Effector memory CD8-positive, alpha-beta T cell (primary cell): ENCODE data around the gene APOC3.

Experiments used
- ATAC-seq: fragments of 150-1000 bp; cut with Tn5 transposase; replicated peaks from 2 replicates; pipeline ENCODE4 v1.10.0; 2021; ENCODE audit warnings: mild to moderate bottlenecking, moderate library complexity
- DNase-seq, 3 experiments: peaks; one replicate each; pipeline ENCODE4 v3.0.0; 2021
- H3K27ac Mint-ChIP-seq, 2 donors: one replicate each; pipeline ENCODE4 v1.8.0; 2022; ENCODE audit warnings: mild to moderate bottlenecking in 2 of 2, mixed read lengths in 2 of 2, moderate library complexity in 2 of 2
- H3K27me3 Mint-ChIP-seq, 2 donors: one replicate each; pipeline ENCODE4 v1.8.0; 2022; ENCODE audit warnings: mixed read lengths in 2 of 2
- H3K36me3 Mint-ChIP-seq: one replicate; pipeline ENCODE4 v1.8.0; 2022; ENCODE audit warnings: mild to moderate bottlenecking, moderate library complexity, mixed read lengths; ENCODE audit not compliant: insufficient read depth
- H3K4me1 Mint-ChIP-seq, 2 donors: one replicate each; pipeline ENCODE4 v1.8.0; 2022; ENCODE audit warnings: low read depth in 2 of 2, mixed read lengths in 2 of 2
- H3K4me3 Mint-ChIP-seq, 2 donors: one replicate each; pipeline ENCODE4 v1.8.0; 2022; ENCODE audit warnings: mild to moderate bottlenecking in 2 of 2, mixed read lengths in 2 of 2, moderate library complexity in 2 of 2
- H3K9me3 Mint-ChIP-seq, 2 donors: one replicate each; pipeline ENCODE4 v1.8.0; 2022; ENCODE audit warnings: mixed read lengths in 2 of 2

The APOC3 gene

DNA sequence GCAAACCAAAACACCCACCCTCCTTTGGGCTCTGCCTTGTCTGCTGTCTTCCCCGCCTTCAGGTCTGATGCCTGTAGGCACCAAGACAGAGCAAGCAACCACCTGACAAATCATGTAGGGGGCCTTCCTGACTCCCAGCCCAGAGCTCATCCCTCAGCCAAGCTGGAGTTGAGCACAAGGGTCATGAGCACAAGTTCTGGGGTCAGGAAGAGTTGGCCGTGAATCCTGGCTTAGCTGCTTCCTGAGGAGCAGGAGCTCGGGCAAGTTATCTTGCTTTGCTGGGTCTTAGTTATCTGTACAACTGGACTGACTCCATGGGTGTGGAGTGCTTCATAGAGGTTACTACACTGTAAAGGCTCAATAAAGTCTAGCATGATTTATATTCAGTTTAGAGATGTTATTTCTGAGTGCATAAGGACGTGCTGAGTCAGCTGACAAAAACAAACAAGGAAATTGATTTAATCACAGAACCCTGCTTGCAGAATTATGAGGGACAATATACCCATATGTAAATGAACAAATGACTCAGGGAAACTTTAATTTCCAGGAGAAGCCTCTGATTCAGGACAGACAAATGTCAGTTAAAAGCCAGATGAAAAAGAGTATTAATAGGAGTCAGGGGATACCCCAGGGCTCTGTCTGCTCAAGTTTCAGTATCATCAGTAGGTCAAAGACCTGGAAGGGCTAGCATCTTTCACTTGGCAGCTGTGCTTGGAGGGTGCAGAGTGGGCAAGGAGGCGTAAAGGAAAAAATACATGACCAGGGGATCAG, 22.7 kb downstream of the APOC3 start:
- DNase-seq (no peak), ATAC-seq (no peak)
- peak overlapping the region; percentile 68 to 78 for H3K4me3 Mint-ChIP-seq
- H3K4me1 Mint-ChIP-seq, result peaks cover 61 to 67% of the 10 kb centered on the region in 2 donors
- no peaks in the 10 kb centered on the region for H3K9me3 Mint-ChIP-seq
- no peaks in the 10 kb centered on the region for H3K27me3 Mint-ChIP-seq
- H3K27ac Mint-ChIP-seq, result peak overlapping the region; percentile 82 to 91
- peaks cover 40% of the 10 kb centered on the region for H3K36me3 Mint-ChIP-seq

DNA sequence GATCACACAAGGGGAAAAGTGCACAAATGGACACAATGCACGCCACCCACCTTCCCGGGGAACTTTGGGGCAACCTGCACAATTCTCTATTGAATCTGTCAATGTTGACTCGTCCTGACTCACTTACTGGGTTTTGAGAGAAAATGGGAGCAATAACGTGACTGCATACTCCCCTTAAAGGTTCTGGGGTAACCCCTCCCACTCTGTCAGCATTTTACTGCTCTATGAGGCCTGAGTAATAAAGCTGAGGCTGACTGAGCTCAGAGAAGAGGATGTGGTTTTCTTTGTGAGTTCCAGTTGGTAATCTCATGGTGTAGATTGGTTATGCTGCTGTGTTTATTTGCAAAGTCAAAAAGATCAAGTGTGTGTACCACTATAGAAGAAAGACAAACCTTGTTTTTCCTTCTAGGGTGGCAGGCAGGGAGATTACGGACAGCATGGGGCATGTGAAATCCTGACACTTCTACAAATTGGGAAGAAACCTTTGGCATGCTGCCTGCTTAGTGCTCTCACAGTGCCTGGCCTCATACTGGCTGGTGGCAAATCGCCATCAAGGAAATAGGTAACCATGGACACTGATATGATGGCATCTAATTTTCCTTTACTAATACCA, 23.9 kb downstream of the APOC3 start:
- H3K27me3 Mint-ChIP-seq, result no peaks in the 10 kb centered on the region
- peak overlapping the region; percentile 82 to 91 for H3K27ac Mint-ChIP-seq
- H3K9me3 Mint-ChIP-seq, result no peaks in the 10 kb centered on the region
- peak; percentile 90 for ATAC-seq
- peaks cover 43% of the 10 kb centered on the region for H3K36me3 Mint-ChIP-seq
- DNase-seq, result peak; percentile 61 to 62 (median 61)
- H3K4me1 Mint-ChIP-seq, result peaks cover 61 to 67% of the 10 kb centered on the region in 2 donors
- H3K4me3 Mint-ChIP-seq, result peak overlapping the region; percentile 68 to 78

DNA sequence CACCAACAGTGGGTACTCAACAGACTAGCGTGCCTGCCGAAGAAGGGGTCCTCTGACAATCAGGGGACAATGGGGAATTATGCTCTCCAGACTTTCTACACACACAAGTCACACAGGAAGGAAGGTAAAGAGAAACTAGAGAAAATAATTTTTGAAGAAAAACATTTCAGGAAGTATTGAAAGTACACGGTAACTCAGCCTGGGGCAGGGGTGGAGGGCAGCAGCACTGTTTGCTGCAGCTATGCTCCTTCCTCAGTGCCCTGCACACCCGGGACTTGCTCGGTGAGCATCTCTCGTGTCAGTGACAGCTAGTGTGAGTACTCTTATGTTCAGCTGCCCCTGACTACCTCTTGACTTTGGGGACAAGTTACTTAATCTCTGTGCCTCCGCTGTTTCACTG, 25.7 kb downstream of the APOC3 start:
- Mint-ChIP-seq H3K4me3 (peak overlapping the region; percentile 39 to 59), H3K9me3 (no peaks in the 10 kb centered on the region), H3K27ac (peak overlapping the region; percentile 82 to 91)

DNA sequence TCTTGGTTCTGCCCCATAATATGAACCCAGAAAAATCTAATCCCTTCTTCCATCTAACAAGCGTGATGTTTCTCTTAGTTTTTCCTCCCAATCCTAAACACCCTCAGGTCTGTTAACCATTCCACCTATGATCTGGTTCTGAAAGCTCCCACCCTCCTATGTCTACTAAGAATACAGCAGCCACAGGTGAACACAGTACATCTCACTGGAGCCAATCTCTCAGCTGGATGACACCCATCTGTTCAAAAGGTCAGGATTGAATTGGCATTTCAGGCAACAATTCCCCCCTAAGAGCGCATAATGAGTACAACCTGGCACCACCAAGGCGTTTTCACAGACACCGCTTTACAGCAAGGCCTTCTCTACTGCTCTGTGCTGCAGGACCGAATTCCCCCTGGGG, 26.7 kb downstream of the APOC3 start:
- no peaks in the 10 kb centered on the region for H3K27me3 Mint-ChIP-seq
- no peaks in the 10 kb centered on the region for H3K9me3 Mint-ChIP-seq
- peak overlapping the region; percentile 35 to 50 for H3K4me3 Mint-ChIP-seq
- peaks cover 41 to 48% of the 10 kb centered on the region in 2 donors for H3K4me1 Mint-ChIP-seq
- peaks cover 45% of the 10 kb centered on the region for H3K36me3 Mint-ChIP-seq
- peak overlapping the region; percentile 70 to 82 for H3K27ac Mint-ChIP-seq
- no peak for DNase-seq
- ATAC-seq, result no peak

More for the DNA sequence above, 25.7 kb downstream of the APOC3 start:
- peaks cover 50 to 56% of the 10 kb centered on the region in 2 donors for H3K4me1 Mint-ChIP-seq
- ATAC-seq (no peak), DNase-seq (no peak)
- H3K36me3 Mint-ChIP-seq, result peaks cover 43% of the 10 kb centered on the region
- H3K27me3 Mint-ChIP-seq, result no peaks in the 10 kb centered on the region

DNA sequence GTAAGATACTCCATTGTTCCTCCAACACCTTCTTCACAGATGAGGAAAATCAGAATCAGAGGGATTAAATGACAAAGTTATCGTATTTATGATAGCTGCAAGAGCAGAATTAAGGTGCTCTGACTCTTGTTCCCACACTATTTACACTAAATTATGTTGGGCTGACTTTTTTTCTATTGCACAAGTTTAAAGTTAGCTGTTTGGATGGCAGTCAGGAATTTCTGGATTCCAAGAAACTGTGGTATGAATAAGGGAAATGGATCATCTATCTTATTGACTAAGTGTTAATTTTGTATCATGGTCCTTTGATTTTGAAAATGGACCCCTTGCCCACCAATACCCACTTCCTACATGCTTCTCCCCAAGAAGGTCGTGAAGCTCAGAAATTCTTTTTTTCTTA, 27.6 kb downstream of the APOC3 start:
- H3K4me1 Mint-ChIP-seq, result peaks cover 35 to 39% of the 10 kb centered on the region in 2 donors
- no peak overlapping the region for H3K4me3 Mint-ChIP-seq
- H3K27me3 Mint-ChIP-seq, result no peaks in the 10 kb centered on the region
- H3K36me3 Mint-ChIP-seq, result peaks cover 48% of the 10 kb centered on the region
- ATAC-seq, result no peak
- DNase-seq, result no peak
- no peaks in the 10 kb centered on the region for H3K9me3 Mint-ChIP-seq
- peak overlapping the region; percentile 70 to 82 for H3K27ac Mint-ChIP-seq

DNA sequence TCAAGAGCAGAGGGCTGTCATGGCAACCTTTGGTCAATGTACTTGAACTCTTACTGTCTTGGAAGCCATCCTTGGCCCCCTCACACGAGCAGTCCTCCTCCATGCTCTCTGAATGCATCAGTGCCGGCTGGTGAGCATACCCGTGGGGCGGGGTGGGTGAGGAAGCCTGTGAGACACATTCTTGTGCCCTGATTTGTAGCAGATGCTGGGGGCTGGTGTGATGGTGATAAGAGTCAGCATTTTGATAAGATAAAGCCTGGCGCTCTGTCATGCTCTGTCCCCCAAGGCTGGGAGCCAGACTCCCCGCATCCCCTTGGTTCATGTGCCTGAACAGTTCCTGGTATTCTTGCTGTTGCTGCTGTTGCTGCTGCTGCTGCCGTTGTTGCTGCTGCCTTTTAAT, 28.2 kb downstream of the APOC3 start:
- Mint-ChIP-seq H3K27me3 (no peaks in the 10 kb centered on the region), H3K9me3 (no peaks in the 10 kb centered on the region)

DNA sequence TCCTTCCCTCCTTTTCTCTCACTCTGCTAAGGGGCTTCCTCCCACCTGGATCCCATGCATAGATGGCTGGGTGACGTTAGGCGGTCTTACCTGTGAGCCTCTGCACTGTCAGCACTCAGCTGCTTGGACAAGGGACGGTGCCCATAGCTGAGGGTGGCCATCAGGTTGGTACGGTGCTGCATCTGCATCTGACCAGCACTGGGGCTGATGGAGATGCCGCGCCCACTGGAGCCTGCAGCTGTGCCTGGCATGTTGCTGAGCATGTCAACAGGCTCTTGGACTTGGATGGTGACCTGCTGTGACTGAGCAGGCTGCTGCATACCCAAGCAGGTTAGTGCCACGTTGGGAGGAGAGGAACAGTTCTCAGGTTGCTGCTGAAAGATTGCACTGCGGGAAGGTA, 29.5 kb downstream of the APOC3 start:
- no peak for DNase-seq
- ATAC-seq, result no peak
- no peak overlapping the region for H3K4me3 Mint-ChIP-seq
- H3K27me3 Mint-ChIP-seq, result no peaks in the 10 kb centered on the region
- peaks cover 47% of the 10 kb centered on the region for H3K36me3 Mint-ChIP-seq
- H3K4me1 Mint-ChIP-seq, result peaks cover 19 to 22% of the 10 kb centered on the region in 2 donors
- no peaks in the 10 kb centered on the region for H3K9me3 Mint-ChIP-seq
- H3K27ac Mint-ChIP-seq, result peak overlapping the region in 1 of 2 donors; percentile 56

More for the DNA sequence above, 28.2 kb downstream of the APOC3 start:
- H3K27ac Mint-ChIP-seq, result peak overlapping the region in 1 of 2 donors; percentile 82
- DNase-seq, result no peak
- ATAC-seq, result no peak
- peaks cover 54% of the 10 kb centered on the region for H3K36me3 Mint-ChIP-seq
- peaks cover 30 to 33% of the 10 kb centered on the region in 2 donors for H3K4me1 Mint-ChIP-seq
- no peak overlapping the region for H3K4me3 Mint-ChIP-seq

DNA sequence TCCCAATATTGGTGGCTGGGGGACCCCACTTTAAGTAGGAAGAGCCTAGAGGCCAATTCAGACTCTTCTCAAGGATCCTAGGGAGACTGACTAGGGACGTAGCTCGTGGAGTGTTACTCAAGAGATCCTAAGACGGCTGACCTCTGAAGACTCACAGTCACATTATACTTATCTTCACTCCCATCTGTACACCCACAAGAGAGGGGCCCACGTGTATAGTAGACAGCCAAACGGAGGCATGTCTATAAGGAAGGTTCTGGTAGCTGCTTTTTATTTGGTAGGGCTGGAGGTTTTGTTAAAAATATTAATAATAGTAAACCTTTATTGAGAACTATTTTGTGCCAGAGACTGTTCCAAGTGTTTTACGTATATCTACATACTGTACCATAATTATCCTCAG, 30.6 kb downstream of the APOC3 start:
- Mint-ChIP-seq H3K9me3 (no peaks in the 10 kb centered on the region), H3K36me3 (peaks cover 51% of the 10 kb centered on the region), H3K4me3 (no peak overlapping the region), H3K4me1 (peaks cover 14 to 15% of the 10 kb centered on the region in 2 donors), H3K27me3 (no peaks in the 10 kb centered on the region), H3K27ac (peak overlapping the region in 1 of 2 donors; percentile 85)
- DNase-seq (no peak), ATAC-seq (no peak)

DNA sequence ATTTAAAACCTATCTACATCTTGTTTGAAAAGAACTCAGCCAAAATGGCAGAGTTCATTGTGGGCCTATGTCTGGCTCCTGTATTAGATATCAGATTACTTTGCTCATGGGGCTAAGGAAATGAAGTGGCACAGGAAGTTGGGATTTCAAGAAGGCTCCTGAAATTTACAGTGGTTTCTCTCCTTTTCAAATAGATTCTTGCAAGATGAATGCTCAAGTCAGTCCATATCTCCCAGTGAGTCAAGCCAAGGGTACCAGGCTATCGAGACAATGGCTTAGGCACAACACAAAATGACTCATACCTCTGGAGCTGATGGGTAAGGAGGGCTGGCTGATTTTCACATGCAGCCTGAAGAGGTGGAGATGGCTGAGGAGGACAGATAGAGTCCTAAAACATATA, 31.8 kb downstream of the APOC3 start:
- no peak overlapping the region for H3K4me3 Mint-ChIP-seq
- H3K9me3 Mint-ChIP-seq, result no peaks in the 10 kb centered on the region
- peaks cover 6 to 11% of the 10 kb centered on the region in 2 donors for H3K4me1 Mint-ChIP-seq
- no peak for DNase-seq
- H3K27ac Mint-ChIP-seq, result peak overlapping the region in 1 of 2 donors; percentile 85
- ATAC-seq, result no peak
- peaks cover 61% of the 10 kb centered on the region for H3K36me3 Mint-ChIP-seq
- H3K27me3 Mint-ChIP-seq, result no peaks in the 10 kb centered on the region

DNA sequence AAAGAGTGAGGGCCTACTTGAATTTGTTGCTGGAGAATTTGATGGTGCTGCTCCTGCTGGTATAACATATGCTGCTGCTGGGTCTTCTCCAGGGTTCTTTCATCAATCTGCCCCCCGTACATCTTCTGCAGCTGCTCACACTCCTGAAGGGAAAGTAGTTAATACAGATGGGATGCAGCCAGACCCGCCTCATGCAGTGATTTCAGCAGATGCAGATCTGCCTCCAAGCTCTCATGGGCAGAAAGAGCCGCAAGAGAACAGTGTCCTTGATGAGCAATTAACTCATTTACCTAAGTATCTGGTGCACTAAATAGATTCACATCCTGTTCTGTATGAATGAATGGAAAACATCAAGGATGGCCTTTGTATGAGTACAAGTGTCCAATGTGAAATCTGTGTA, 32.5 kb downstream of the APOC3 start:
- Mint-ChIP-seq H3K4me1 (peaks cover 5 to 8% of the 10 kb centered on the region in 2 donors), H3K4me3 (no peak overlapping the region), H3K27ac (no peak overlapping the region), H3K36me3 (peaks cover 63% of the 10 kb centered on the region), H3K9me3 (no peaks in the 10 kb centered on the region), H3K27me3 (no peaks in the 10 kb centered on the region)
- no peak for ATAC-seq
- DNase-seq, result no peak

DNA sequence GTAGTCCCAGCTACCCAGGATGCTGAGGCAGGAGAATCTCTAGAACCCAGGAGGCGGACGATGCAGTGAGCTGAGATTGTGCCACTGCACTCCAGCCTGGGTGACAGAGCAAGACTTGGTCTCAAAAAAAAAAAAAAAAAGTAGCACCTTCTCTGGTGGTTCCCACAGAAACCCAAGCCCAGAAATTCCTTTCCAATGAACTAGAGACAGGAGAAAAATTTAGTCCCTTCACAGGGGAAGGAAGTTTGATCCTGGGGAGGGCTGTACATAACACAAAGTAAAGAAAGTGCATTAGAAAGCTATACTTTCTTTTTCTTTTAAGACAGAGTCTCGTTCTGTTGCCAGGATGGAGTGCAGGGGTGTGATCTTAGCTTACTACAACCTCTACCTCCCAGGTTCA, 33.2 kb downstream of the APOC3 start:
- no peak overlapping the region for H3K27ac Mint-ChIP-seq
- H3K9me3 Mint-ChIP-seq, result no peaks in the 10 kb centered on the region
- ATAC-seq, result no peak
- H3K36me3 Mint-ChIP-seq, result peaks cover 57% of the 10 kb centered on the region
- H3K27me3 Mint-ChIP-seq, result no peaks in the 10 kb centered on the region
- H3K4me3 Mint-ChIP-seq, result no peak overlapping the region
- DNase-seq, result no peak
- H3K4me1 Mint-ChIP-seq, result peaks cover 5 to 7% of the 10 kb centered on the region in 2 donors

DNA sequence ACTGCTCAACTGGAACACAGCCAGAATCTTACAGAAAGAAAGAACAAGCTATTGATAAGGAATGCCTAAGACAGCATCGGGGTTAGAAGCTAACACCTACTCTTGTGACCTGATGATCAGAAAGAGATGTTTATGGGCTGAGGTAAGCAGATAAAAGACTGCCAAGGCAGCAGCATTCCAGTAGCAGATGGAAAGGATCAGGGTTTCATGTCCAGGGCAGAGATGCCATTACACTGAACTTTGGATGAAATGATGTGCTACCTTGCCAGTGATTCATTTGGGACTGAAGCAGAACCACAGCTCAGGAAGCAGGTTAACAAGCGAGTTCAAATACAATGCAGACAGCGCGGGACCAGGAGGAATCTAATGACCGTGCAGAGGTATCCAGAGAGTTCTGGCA, 34.8 kb downstream of the APOC3 start:
- no peak for ATAC-seq
- peaks cover 61% of the 10 kb centered on the region for H3K36me3 Mint-ChIP-seq
- no peak overlapping the region for H3K4me3 Mint-ChIP-seq
- H3K27me3 Mint-ChIP-seq, result no peaks in the 10 kb centered on the region
- H3K27ac Mint-ChIP-seq, result peak overlapping the region; percentile 59 to 62
- DNase-seq, result no peak
- peaks cover 5 to 7% of the 10 kb centered on the region in 2 donors for H3K4me1 Mint-ChIP-seq
- no peaks in the 10 kb centered on the region for H3K9me3 Mint-ChIP-seq

DNA sequence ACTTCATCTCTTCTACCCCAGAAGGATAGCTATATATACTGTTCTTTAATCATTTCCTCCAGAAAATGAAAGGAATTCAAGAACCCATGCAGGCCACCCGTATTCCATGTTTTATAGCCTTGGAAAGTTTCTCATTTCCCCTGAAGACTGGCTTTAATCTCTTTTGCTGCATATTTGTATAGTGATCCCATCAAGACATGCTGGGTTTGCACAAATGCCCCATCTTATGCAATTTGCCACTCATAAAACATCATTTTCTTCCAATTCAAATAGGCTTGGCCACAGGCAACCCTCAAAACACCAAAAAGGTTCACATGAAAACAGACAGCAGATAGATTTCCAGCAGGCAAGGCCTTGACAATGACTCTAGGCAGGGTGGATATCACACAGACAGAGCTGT, 36.0 kb downstream of the APOC3 start:
- no peak for DNase-seq
- H3K36me3 Mint-ChIP-seq, result peaks cover 68% of the 10 kb centered on the region

More for the DNA sequence above, 36.0 kb downstream of the APOC3 start:
- H3K27me3 Mint-ChIP-seq, result no peaks in the 10 kb centered on the region
- peaks cover 9 to 10% of the 10 kb centered on the region in 2 donors for H3K4me1 Mint-ChIP-seq
- H3K4me3 Mint-ChIP-seq, result no peak overlapping the region
- ATAC-seq, result no peak
- H3K9me3 Mint-ChIP-seq, result no peaks in the 10 kb centered on the region
- H3K27ac Mint-ChIP-seq, result peak overlapping the region; percentile 11 to 62
